GM13977 (cell line): ENCODE results near the gene CEMIP.

Source experiments
- DNase-seq: peaks from one replicate; pipeline ENCODE4 v3.0.0; 2012; ENCODE audit warnings: low spot score
- CTCF ChIP-seq: IDR thresholded peaks from 2 replicates; pipeline ENCODE4 v1.5.1; 2012; ENCODE audit warnings: mild to moderate bottlenecking, control low read depth; ENCODE audit not compliant: insufficient read depth; ENCODE audit errors: extremely low read depth, missing control alignments
- in situ Hi-C: fragments of 300-500 bp; cut with MboI; formaldehyde crosslinking; loops from one replicate; pipeline ENCODE4 v1.12.0; 2022; ENCODE audit warnings: low sequenced_read_pairs, low pct_unique_long_range_greater_than_20kb, mixed read lengths, inconsistent platforms; ENCODE audit not compliant: unreplicated experiment

Gene CEMIP

GRCh38 chr15:80778964-80779657, at the start of gene CEMIP:
Gene CEMIP, plus strand, starts transcription at chr15:80779370. Its CDS starts 94,510 bp downstream, at chr15:80873880.
- in situ Hi-C loops: no loop called here
- peak; percentile 75 for DNase-seq
- TF ChIP-seq CTCF: peak; percentile 61

- in situ Hi-C loops: no loop called here
- TF ChIP-seq CTCF: no peak
- no peak for DNase-seq
Measured at GRCh38 chr15:80730387-80730786, 48.8 kb upstream of the CEMIP start.

GRCh38 chr15:80730926-80731325, 48.2 kb upstream of the CEMIP start:
- in situ Hi-C loops: no loop called here
- DNase-seq: no peak
- no peak for TF ChIP-seq CTCF

GRCh38 chr15:80732167-80732566, 47.0 kb upstream of the CEMIP start:
- in situ Hi-C loops: no loop called here
- DNase-seq: no peak
- no peak for TF ChIP-seq CTCF

GRCh38 chr15:80732818-80733217, 46.4 kb upstream of the CEMIP start:
- no peak for DNase-seq
- no peak for TF ChIP-seq CTCF
- in situ Hi-C loops: no loop called here

GRCh38 chr15:80733460-80733859, 45.7 kb upstream of the CEMIP start:
- in situ Hi-C loops: no loop called here
- DNase-seq: no peak
- no peak for TF ChIP-seq CTCF
